ENCODE measurements around the gene ARL15.
A peak's percentile ranks its signal among the peaks of the same experiment; 100 is the strongest.

The ARL15 gene

GRCh38 chr5:54018438-54018837 lies 291.9 kb downstream of the ARL15 start:
- Histone ChIP-seq H3K4me1 (ENCODE audit: insufficient read depth, low read length) (peaks cover 35% of the 10 kb centered on the region), H2AFZ (ENCODE audit: low read depth, low read length) (no peak overlapping the region), H3K79me2 (ENCODE audit: insufficient read depth, low read length) (no peaks in the 10 kb centered on the region; the same call in 1 of the 2 replicates), H4K20me1 (ENCODE audit: insufficient read depth, low read length) (no peaks in the 10 kb centered on the region), H3K27me3 (ENCODE audit: insufficient read depth, low read length, poor library complexity) (no peaks in the 10 kb centered on the region), H3K9me3 (ENCODE audit: insufficient read depth, low read length, severe bottlenecking) (peaks cover 5% of the 10 kb centered on the region), H3K36me3 (ENCODE audit: insufficient read depth, low read length) (no peaks in the 10 kb centered on the region), H3K9ac (ENCODE audit: low read depth, low read length) (no peak overlapping the region), H3K4me2 (ENCODE audit: insufficient read depth, low read length) (no peak overlapping the region), H3K27ac (ENCODE audit: low read length) (no peak overlapping the region), H3K4me3 (ENCODE audit: low read depth in 1 of 2, low read length in 2 of 2) (no peak overlapping the region)
- ATAC-seq (ENCODE audit: insufficient read depth, low read depth) (no peak), DNase-seq (no peak)
- no peak for TF ChIP-seq EZH2 (IDR thresholded peaks at IDR 0.05; ENCODE audit: borderline replicate concordance, low read depth, low read length, severe bottlenecking)
- TF ChIP-seq, protein P1, sequence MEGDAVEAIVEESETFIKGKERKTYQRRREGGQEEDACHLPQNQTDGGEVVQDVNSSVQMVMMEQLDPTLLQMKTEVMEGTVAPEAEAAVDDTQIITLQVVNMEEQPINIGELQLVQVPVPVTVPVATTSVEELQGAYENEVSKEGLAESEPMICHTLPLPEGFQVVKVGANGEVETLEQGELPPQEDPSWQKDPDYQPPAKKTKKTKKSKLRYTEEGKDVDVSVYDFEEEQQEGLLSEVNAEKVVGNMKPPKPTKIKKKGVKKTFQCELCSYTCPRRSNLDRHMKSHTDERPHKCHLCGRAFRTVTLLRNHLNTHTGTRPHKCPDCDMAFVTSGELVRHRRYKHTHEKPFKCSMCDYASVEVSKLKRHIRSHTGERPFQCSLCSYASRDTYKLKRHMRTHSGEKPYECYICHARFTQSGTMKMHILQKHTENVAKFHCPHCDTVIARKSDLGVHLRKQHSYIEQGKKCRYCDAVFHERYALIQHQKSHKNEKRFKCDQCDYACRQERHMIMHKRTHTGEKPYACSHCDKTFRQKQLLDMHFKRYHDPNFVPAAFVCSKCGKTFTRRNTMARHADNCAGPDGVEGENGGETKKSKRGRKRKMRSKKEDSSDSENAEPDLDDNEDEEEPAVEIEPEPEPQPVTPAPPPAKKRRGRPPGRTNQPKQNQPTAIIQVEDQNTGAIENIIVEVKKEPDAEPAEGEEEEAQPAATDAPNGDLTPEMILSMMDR (IDR thresholded peaks at IDR 0.05; ENCODE audit: borderline replicate concordance, extremely low read depth, low read length, poor library complexity, severe bottlenecking): no peak

DNA sequence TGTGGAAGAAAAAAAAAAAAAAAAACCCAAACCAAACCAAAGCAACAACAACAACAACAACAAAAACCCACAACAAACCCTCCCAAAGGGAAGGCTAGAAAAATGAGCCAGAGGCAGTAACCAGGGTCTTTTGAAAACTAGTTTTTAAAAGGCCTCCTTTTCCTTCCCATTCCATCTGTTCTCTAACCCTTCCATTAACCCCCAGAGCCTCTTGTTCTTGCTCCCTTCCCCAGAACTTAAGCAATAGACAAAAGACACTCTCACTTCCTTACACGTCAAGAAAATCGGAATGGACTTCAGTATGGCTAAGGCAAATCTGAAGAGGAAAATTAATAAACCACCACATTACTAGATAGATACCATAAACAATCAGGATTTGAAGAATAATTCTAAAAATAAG lies 292.8 kb downstream of the ARL15 start:
- H3K4me3 ChIP-seq (ENCODE audit: low read depth in 1 of 2, low read length in 2 of 2): no peak overlapping the region
- no peak overlapping the region for H2AFZ ChIP-seq (ENCODE audit: low read depth, low read length)
- H3K27me3 ChIP-seq (ENCODE audit: insufficient read depth, low read length, poor library complexity): no peaks in the 10 kb centered on the region
- H4K20me1 ChIP-seq (ENCODE audit: insufficient read depth, low read length): no peaks in the 10 kb centered on the region
- no peak overlapping the region for H3K9ac ChIP-seq (ENCODE audit: low read depth, low read length)
- no peak for DNase-seq
- no peaks in the 10 kb centered on the region; the same call in 1 of the 2 replicates for H3K79me2 ChIP-seq (ENCODE audit: insufficient read depth, low read length)
- ATAC-seq (ENCODE audit: insufficient read depth, low read depth): no peak
- peaks cover 27% of the 10 kb centered on the region for H3K4me1 ChIP-seq (ENCODE audit: insufficient read depth, low read length)
- no peak overlapping the region for H3K27ac ChIP-seq (ENCODE audit: low read length)
- no peak for TF ChIP-seq EZH2 (IDR thresholded peaks at IDR 0.05; ENCODE audit: borderline replicate concordance, low read depth, low read length, severe bottlenecking)
- TF ChIP-seq, protein P1 (IDR thresholded peaks at IDR 0.05; ENCODE audit: borderline replicate concordance, extremely low read depth, low read length, poor library complexity, severe bottlenecking): no peak
- no peaks in the 10 kb centered on the region for H3K36me3 ChIP-seq (ENCODE audit: insufficient read depth, low read length)
- H3K4me2 ChIP-seq (ENCODE audit: insufficient read depth, low read length): no peak overlapping the region
- peaks cover 5% of the 10 kb centered on the region for H3K9me3 ChIP-seq (ENCODE audit: insufficient read depth, low read length, severe bottlenecking)

DNA sequence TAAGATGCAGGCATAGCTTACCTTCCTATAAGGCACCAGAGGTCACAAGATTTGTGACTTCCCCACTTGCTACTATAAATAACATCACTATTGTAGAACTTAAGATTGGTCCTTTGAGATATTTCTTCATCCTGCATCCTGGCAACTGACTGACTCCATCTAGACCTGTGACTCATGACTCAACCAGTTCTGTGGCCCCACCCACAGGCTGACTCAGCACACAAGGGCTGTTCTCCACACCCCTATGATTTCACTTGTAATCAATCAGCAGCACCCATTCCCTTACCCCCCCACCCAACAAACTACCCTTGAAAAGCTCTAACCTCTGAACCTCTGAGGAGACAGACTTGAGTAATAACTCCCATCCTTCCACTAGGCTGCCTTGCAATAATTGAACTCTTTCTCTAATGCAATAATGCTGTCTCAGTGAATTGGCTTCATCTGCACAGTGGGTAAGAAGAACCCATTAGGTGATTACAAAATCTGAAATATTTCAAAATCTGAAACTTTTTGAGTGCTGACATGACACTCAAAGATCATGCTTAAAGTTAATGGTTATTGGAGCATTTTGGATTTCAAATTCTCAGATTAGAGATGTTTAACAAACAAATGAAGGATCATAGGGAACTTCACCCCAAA lies 296.7 kb downstream of the ARL15 start:
- no peak overlapping the region for H3K4me2 ChIP-seq (ENCODE audit: insufficient read depth, low read length)
- H3K4me1 ChIP-seq (ENCODE audit: insufficient read depth, low read length): no peaks in the 10 kb centered on the region
- peak; percentile 28 for DNase-seq
- no peaks in the 10 kb centered on the region for H3K79me2 ChIP-seq (ENCODE audit: insufficient read depth, low read length)
- H2AFZ ChIP-seq (ENCODE audit: low read depth, low read length): no peak overlapping the region
- no peaks in the 10 kb centered on the region for H4K20me1 ChIP-seq (ENCODE audit: insufficient read depth, low read length)
- peaks cover 5% of the 10 kb centered on the region for H3K9me3 ChIP-seq (ENCODE audit: insufficient read depth, low read length, severe bottlenecking)
- peak; percentile 50; the same call in 1 of the 3 replicates for ATAC-seq (ENCODE audit: insufficient read depth, low read depth)
- H3K27ac ChIP-seq (ENCODE audit: low read length): no peak overlapping the region
- TF ChIP-seq, protein P1 (IDR thresholded peaks at IDR 0.05; ENCODE audit: borderline replicate concordance, extremely low read depth, low read length, poor library complexity, severe bottlenecking): no peak
- no peak for TF ChIP-seq EZH2 (IDR thresholded peaks at IDR 0.05; ENCODE audit: borderline replicate concordance, low read depth, low read length, severe bottlenecking)
- no peaks in the 10 kb centered on the region for H3K36me3 ChIP-seq (ENCODE audit: insufficient read depth, low read length)
- H3K4me3 ChIP-seq (ENCODE audit: low read depth in 1 of 2, low read length in 2 of 2): no peak overlapping the region
- no peaks in the 10 kb centered on the region for H3K27me3 ChIP-seq (ENCODE audit: insufficient read depth, low read length, poor library complexity)
- H3K9ac ChIP-seq (ENCODE audit: low read depth, low read length): no peak overlapping the region
